GM19467 (cell line): ENCODE measurements around the gene DTD1.
A peak's percentile ranks its signal among the peaks of the same experiment; 100 is the strongest.

Experiments
- ATAC-seq: cut with Tn5 transposase; IDR thresholded peaks from one replicate; pipeline ENCODE4 v1.9.1; 2021; ENCODE audit warnings: mild to moderate bottlenecking, moderate library complexity; ENCODE audit not compliant: unreplicated experiment

The DTD1 gene

DNA sequence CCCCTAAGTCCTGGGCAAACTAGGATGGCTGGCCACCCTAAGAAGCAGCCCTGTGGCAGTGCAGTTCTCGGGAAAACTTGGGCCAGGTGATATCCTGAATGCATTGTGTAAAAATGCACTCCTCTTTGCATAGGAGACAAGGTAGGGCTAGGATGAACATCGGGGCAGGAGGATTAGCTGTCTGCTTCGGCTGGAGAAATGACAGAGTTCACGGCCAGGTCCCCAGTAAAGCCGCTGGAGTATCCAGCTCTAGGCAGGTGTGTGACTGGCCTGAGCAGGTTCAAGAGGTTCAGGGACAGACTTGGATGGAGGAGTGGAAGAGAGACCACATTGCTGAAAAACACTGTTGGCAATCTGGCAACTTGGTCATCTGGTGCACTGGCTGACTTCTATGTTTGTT is 26.4 kb downstream of the DTD1 start:
- no peak for ATAC-seq

DNA sequence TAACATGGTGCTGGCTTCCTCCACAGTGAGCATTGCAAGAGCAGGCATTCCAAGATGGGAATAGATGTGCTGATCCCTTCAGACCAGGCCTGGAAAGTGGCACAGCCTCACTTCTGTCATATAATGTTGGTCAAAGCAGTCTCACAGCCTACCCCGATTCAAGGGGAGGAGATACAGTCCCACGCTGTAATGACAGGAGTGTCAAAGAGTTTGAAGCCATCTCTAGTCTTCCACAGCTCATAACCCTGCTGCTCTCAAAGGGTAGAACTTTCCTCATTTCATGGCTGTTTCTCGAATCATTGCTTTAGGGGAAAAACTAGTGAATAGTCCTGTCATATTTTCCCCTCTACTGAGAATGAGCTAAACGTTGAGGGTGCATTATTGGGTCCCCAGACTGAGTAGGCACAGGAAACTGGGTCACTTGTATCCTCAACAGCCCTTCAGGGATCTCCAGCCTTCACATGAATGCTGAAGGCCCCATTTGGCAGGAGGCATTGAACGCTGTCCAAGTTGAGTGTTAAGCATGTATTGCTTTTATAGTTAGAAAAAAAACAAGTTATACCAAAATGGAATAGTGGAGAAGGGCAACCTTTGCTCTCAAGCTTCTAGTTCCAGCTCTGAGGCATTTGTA is 27.3 kb downstream of the DTD1 start:
- no peak for ATAC-seq

DNA sequence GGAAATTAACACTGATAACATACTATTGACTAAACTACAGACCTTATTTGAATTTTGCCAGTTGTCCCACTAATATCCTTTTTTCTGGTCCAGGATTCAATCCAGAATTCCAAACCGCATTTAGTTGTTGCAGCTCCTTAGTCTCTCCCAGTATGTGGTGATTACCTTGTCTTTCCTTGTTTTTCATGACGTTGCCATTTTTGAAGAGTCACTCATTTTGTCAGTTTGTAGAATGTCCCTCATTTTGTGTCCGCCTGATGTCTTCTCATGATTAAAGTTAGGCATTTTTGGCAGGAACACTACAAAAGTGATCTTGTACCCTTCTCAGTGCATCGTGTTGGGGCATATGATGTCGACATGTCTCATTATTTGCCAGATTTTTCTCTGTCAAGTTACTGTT is 33.1 kb downstream of the DTD1 start:
- no peak for ATAC-seq

DNA sequence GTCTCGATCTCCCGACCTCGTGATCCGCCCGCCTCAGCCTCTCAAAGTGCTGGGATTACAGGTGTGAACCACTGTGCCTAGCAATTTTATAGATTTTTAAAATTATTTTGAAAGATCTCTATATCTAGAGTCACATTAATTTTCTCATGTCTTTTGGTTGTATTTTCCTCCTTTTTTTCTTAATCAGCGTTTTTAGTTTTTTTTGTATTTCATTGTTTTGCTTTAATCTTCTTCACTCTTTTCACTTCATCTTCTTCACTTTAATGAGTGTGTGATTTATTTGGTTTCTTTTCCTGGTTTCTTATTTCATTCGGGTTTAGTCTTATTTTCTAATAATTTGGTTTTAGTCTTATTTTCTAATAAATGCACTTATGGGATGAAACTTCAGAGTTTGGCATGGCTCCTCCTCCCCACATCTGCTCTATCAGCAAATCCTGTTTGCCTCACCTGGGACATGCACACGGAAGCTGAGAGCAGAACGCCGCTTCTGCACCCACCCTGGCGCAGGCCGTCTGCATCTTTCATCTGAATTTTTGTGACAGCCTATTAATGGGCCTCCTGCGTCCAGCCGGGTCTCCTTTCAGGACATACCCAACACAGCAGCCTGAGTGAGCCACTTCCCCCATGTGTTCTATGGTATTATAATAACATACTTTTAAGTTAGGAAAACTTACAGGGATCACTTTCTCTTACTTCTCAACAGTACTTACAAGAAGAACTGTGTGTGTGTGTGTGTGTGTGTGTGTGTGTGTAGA is 35.5 kb downstream of the DTD1 start:
- no peak for ATAC-seq

DNA sequence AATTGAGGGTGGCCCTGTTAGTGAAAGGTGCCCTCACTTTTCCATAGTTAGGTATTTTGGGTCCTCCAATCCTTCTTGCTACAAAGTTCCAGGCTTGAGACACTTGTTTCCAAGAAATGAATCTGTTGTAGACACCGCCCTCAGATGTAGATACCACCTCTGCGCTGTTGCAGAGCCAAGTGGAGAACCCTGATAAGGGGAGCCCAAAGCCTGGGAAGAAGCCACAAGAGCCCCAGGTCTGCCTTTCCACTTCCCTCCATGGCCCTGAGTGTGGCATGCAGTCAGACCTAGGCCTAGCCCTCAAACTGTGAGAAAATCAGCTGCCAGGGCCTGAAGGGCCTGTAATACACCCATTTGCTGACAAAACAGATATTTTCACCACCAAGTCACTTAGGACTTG is 37.1 kb downstream of the DTD1 start:
- ATAC-seq = no peak

DNA sequence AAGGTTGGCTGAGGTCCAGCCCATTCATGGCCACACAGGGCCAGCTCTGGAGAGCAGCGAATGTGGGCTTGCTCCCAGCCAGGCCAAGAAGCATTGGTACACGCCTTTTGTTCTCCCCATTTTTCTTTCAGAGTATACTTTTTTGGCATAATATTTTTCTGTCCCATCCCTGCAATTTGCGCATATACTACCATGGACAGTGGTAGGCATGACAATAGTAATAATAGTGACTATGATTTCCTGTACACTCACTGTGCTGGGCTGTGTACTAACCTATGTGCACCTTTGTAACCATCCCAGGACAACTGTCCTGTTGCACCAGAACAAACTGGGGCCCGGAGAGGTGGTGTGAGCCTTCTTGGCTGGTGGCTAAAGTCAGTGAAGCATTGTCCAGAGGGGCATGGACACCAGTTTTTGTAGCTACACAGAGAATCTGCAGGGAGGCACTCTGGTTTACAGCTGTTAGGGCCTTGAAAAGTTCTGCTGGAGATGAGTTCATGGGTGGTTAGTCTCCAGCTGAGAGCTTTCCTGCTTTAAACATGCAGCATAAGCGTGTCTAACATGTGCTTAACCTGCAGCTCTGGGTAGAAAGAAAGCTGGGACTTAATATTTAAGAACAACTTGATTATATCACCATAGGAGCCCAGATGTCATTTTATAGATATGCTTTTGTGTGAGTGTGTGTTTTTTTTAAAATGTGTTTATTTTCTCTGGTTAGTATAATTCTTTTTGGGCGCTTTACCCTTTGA is 38.2 kb downstream of the DTD1 start:
- ATAC-seq = no peak

DNA sequence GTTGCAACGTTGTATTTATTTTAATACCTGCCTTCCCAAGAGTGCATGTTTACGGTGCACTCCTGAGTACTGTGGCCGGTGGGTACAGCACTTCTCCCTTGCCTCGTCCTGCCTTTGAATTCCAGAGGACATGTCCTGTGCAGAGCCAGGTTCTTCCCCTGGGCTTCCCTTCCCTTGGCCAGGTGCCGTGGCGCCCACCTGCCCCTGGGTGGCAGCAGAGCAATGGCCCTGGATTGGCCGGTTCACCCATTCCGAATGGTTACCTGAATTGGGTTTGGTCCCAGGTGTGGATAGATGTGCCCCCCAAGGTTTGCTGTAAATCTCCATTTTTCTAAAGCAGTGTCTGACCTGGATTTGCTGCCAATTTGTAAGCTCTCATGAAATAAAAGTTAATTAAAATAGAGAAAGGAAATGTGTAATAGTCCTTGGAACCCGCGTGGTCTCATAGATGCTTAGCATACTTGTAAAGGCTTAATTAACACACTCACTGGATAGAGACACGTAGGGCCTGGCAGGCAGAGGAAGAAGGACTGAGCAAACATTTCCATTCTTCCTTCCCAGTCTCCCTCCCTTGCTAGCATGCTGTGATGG is 40.6 kb downstream of the DTD1 start:
- no peak for ATAC-seq

DNA sequence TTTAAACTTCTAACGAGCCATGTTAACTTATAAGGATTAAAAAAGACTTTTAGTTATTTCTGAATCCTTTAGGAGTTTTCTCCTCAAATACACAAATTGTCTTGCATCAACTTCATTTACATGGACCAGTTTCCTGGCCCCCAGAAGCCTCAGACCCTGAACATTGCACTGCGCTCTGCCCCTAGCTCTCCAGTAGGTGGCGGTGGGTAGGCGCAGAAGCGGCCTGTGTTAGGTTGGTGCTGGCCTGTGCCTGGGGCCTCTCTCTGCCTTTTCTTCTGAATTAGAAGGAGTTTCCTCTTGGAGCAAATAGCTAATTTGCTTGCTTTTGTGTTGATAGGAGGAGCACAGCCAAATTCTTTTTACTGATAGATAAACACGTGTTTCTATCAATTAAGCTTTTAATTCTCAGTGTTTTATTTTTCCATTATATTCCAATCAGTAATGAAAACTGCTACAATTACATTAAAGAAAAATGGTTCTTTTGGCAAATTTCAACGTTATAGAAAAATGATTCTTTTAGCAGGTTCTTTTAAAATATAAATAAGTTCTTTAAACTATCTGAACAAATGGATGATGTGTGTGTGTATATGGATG is 44.4 kb downstream of the DTD1 start:
- peak; percentile 85 for ATAC-seq

DNA sequence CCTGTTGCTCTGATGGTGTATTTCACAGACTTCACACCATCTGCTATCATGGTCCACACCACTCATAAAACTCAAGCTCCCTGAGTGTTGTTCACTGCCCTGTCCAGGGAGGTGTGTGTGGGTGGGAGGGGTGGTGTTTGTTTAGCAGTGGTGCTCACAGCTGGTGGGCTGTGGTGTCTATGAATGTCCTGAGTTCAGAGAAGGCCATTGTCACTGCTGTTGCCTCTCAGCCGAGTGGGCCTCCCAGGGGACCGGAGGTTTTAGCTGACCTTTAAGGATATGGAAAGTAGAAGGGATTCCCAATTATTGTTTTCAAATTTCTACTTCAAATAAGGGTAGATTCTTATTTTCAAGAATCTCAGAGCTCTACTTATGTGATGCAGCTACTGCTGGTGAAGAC is 45.6 kb downstream of the DTD1 start:
- ATAC-seq = no peak

DNA sequence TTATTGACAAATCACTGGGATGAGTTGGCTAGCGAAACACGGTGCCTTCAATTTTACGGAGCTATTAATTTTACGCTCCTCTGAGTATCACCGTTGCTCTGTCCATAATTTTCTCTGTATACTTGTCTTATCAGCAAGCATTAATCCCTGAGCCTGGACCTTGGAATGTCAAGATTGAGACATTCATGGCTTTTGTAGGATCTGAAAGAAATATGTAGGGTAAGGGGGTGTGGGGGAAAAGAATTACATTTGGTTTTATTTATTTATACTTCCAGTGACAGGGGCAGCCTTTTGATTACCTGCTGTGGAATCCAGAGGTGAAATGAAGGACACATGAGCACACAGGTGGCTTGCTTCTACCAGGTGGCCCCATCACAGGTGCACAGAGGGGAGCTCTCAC is 46.6 kb downstream of the DTD1 start:
- ATAC-seq = no peak

DNA sequence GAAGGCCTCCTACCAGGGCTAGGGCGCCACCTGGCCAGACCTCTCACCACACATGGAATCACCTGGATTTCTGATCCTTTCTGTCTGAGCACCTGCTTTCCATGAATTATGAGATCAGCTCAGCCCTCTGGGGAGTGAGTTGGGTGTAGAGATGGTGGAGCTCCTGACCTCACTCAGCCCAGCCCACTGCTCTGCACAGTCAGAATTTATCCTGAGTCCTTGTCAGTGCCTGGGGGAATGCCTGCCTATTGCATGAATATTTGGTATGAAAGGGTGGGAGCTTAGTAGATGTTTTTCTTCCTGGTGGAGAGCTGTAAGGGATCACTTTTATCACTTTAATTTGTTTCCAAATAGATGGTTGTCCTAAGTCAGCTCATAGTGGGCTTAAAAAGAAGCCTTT is 47.5 kb downstream of the DTD1 start:
- no peak for ATAC-seq

DNA sequence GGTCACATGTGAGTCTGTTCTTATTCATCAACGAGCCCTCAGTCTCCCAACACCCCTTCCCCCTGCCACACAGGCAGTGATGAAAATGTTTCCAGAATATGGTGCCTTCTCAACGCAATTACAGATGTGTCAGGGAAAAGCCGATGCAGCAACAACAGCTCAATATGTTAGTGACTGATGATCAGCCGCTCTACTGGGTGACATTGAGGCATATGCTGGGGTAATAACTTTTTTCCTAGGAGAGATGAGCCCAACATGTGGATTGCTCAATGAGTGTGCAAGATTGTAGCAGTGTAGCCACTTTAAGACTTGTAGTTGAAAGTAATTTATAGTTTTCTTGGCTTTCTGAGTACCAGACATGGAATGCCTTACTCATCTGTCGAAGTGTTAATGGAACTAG is 49.4 kb downstream of the DTD1 start:
- ATAC-seq = no peak

DNA sequence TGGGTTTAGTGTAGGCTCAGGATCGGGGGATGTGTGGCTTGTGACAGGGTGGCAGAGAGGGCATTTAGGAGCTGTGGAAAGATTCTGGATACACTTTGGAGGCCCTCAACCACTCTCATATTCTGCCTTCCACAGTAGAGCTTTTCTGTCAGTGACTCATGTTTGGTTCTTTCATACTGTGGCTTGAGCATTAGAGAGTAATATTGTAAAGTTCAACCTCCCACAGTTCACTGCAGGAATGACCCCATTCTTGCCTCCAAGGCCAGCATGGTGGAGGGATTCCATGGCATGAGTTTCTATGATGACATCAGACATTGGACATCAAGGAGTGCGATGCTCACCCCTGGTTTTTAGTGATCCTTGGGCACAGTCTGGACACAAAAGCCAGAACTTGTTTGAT is 50.9 kb downstream of the DTD1 start:
- no peak for ATAC-seq

DNA sequence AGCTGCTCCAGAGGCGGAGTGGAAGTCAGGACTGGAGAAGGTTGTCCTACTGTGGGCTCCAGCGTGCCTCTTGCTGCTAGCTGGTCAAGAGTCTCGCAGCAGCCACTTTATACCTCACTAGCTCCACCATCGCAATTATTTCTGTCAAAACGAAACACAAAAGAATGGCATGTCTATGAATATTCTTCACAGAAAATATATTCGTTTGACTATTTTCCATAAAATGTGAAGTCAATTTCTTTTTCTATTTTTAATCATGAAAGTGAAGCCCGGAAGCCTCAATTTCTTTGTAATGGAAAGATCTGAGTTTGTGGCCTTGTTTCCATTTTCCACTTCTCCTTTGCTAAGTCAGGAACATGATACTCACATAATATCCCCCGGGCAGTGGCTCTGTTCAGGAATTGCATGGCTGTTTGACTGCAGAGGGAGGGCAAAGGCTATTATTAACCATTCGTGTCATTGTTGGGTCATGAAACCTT is 51.7 kb downstream of the DTD1 start:
- no peak for ATAC-seq

DNA sequence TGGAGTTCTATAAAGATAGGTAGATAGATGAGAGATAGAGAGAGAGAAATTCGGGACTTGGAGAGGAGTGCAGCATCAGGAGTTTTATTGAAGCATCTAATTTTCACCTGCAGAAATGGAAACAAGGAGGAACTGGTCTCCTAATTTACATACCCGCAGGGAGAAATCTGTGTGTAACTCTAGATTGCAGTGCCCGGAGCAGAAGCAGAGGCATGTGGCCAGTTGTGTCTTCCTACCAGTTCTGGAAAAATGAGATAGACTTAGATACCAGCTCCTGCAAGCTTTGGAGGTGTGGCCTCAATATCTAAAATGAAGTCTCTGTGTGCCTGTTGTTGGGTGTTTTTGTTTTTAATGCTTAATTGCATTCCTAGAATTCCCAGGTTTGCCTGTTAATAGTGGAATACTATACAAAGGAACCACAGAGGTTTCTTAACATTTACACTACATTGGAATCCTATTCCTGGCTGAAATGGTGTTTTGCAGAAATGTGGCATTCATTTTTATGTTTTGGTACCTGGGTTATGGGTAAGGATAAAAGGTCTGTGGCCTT is 57.4 kb downstream of the DTD1 start:
- no peak for ATAC-seq

DNA sequence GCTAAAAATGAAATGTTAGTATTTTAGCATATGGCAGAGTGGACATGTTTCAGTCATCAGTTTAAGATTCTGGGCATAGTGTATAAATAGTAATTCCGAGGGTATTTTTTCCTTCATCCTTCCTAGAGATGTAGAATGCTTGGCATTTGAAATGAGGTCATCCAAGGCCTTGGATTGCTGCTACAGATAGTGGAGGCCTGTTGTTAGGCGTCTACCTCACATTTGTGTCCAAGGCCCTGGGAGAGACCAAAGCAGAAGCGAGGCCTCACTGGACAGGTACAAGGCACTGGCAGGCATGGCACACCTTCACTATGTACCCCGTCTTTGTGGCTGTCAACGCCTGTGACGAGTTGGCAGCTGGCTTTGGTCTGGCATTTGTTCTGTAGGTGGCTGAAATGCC is 58.0 kb downstream of the DTD1 start:
- no peak for ATAC-seq

DNA sequence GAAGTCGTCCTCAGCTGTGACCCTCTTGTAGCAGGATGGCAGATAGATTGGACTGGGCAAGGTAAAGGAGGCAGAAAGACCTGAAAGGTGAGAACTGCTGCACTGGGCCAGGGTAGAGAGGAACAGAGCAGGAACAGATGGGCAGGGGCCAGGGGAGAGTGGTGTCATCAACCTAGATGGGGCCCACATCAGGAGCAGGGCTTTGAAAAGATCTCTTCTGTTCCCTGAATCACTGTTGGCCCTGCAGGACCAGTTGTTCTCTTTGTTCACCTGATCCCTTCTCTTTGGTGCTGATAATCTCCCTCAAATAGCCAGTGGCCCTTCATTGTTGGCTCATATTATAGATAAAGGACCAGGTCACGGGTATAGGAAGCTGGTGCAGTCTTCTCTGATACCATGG is 59.9 kb downstream of the DTD1 start:
- ATAC-seq = no peak

DNA sequence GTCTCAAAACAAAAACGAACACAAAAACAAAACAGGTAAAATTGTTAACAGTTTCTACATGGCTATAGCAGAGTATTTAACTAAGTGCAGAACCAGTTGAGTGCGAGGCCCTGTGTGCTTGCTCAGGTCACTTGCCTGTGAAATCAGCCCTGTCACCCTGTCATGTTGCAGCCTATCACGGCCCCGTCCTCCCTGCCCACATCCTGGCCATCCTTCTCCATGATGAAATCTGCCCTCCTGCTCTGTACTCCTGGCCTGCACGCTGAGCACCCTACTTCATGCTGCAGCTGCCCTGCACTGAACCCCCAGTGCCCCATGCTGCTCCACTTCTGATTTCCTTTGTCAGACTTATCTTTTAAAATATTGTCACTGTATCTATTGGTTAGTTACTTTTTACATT is 62.4 kb downstream of the DTD1 start:
- ATAC-seq = no peak

DNA sequence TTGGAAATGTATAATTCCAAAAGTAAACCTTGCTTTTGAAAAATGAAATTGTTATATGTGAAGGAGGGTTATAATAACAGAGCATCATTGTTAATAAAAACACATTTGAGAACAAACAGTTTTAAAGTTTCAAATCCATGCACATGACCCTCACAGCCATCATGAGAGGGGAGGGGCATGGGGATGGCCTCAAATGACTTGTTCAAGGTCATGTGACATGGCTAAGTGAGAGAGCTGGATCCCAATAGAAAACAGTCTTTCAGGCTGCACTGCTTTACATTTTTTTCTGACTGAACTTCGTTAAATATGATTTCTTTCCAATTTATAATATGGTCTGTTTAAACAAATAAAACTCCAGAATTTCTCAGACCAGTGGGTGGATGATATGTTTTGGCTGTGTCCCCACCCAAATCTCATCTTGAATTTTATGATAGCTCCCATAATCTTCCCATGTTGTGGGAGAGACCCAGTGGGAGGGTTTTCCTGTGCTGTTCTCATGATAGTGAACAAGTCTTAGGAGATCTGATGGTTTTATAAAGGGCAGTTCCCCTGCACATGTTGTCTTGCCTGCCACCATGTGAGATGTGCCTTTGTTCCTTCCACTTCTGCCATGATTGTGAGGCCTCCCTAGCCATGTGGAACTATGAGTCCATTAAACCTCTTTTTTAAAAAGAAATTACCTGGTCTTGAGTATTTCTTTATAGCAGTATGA is 66.0 kb downstream of the DTD1 start:
- no peak for ATAC-seq

DNA sequence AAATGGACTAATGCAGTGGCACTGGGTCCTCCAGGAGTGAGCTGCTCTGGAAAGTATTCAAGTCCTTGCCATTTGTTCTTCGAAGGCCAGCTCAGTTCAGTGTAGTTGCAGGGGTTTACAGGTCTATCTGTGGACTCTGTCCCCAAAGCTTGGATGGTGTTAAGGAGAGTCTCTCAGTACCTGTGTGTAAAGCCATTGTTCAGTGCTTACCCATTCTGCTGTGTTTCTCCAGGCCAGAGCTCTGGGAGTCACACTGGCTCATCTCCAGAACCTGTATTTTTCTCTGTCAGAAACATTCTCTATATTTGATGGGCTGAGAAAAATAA is 66.6 kb downstream of the DTD1 start:
- no peak for ATAC-seq

DNA sequence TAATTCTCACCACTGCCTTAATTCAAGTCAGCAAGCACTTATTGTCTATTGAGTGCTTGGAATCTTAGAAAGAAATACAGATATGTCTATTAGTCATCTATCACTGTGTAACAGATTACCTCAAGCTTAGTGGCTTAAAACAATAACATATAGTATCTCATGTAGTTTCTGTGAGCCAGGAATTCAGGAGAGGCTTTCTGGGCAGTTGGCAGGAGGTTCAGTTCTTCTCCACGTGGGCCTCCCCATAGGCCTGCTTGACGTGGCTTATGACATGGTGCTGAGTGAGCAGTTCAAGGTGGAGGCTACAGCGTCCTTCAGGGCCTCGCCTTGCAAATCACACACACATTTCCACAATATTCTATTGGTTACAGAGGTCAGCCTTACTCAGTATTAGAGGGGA is 69.7 kb downstream of the DTD1 start:
- no peak for ATAC-seq
